GM18505 (cell line): ENCODE data around the gene RAD51B.
"Not testable (repeated sequence)": the region's sequence is repeated elsewhere in the genome, so short reads cannot be mapped to it uniquely, and the experiment has no call there.

Experiments used
- ATAC-seq: cut with Tn5 transposase; IDR thresholded peaks from one replicate; pipeline ENCODE4 v1.9.1; 2021; ENCODE audit not compliant: unreplicated experiment
- POLR2A ChIP-seq: IDR thresholded peaks from 4 replicates; pipeline ENCODE4 v1.6.1; 2011; ENCODE audit warnings: borderline replicate concordance; ENCODE audit not compliant: insufficient read depth, insufficient read length; ENCODE audit errors: extremely low read depth

RAD51B gene

DNA sequence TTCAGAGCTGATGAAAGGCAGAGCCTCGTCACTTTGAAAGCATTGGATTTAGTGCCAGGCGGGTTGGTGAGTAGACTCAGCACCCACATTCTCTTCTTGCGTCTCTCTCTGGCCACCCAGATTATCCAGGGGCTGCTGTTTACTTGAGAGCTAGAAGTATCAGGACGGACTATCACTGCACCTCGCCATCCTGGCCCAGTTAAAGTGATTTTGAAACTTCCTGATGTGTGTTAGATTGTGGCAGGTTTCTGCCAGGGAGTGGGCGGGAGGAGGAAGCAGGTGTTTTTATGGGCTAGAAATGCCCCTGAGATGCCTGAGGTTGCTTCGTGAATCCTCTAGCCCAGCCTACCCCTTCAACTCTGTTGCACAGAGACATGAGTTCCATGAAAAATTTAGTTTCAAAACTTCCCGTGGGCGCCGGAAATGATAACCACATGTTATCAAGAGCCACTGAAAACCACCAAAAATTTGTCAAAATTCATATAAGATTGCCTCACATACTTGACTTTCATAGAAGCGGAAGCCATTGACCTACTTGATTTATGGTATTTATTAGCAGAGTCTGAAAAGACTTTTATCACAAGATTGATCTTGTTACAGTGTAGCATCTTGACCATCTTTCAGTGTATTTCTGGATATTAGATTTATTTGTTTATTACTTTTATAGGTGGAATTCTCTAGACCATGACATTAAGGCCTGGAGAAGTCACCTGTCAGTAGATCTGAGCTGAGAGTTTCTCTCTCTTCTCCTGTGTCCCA, 466.0 kb downstream of the RAD51B start:
- TF ChIP-seq POLR2A = peak; percentile 38
- ATAC-seq = no peak

DNA sequence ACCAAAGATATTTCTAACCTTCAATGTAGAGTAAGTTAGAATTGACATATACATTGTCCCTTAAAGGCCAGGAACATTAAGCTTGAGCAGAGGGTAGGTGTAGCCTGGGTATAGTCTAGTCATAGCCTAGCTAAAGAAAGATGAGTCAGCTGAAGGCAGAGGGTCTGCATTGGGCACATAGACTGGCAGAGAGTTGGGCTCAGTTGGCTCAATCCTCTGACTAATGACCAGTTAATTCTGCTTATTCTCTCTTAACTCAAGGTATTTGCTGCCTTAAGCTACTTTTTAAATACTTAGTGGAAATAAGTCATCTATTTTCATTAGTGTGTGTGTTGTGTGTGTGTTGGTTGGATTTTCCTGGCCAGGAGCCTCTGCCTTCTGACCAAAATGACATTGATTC, 467.1 kb downstream of the RAD51B start:
- ATAC-seq = no peak
- no peak for TF ChIP-seq POLR2A

DNA sequence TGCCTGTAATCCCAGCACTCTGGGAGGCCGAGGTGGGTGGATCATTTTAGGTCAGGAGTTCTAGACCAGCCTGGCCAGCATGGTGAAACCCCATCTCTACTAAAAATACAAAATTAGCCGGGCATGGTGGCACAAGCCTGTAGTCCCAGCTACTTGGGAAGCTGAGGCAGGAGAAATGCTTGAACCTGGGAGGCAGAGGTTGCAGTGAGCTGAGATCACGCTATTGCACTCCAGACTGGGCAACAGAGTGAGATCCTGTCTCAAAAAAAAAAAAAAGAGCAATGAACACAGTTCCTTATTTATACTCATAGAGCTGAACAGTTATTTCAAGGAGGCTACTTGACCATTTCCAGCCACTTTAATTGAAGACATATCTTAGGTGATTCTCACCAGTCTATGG, 469.9 kb downstream of the RAD51B start:
- ATAC-seq = not testable (repeated sequence)

DNA sequence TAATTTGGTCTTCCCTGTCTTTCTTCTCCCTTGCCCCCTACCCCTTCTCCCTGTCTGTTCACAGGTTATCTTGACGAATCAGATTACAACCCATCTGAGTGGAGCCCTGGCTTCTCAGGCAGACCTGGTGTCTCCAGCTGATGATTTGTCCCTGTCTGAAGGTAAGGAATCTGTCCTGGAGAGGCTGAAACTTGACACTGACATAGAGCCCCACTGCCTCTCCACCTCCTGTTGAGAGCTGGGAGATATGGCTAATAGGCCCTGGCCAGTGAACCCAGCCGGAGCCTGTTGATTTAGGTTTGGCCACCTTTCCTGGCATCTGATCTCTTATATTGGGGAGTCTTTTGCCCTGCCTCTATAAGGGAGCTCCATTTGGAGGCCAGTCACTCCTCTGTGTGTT, 472.2 kb downstream of the RAD51B start:
- TF ChIP-seq POLR2A = no peak
- no peak for ATAC-seq

DNA sequence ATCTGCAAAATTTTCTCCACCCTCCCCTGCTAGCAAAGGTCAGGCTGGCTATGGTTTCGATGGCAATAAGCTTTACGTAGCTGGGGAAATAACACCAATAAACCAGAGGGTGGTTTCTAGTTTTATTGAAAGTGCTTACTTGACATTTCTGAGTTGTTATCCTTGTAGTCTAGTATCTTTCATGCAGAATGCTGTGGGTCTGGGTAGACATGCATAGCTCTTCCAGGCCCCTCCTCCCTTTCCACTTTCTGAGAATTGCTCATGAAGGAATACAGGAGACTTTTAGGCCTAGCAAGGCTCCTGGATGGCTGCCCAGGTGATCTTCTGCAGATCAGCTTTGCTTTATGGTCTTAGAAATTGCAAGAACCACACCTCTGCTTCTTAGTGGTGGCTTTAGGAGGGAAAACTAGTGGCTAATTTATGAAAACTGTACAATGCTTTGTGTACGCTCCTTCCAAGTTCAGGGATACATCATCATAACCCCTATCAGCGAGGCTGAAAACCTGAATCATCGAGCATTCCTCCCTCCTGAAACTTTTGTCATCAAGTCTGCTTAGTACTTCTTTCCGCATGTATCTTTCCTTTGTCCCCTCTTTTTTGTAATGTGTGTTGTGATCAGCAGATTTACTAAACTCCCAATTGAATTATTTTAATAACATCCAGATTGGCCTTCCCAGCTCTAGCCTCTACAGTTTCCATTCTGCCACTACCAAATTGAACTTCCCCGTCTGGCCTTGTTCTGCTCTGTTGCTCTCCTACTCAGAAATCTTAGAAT, 473.0 kb downstream of the RAD51B start:
- no peak for ATAC-seq
- no peak for TF ChIP-seq POLR2A

DNA sequence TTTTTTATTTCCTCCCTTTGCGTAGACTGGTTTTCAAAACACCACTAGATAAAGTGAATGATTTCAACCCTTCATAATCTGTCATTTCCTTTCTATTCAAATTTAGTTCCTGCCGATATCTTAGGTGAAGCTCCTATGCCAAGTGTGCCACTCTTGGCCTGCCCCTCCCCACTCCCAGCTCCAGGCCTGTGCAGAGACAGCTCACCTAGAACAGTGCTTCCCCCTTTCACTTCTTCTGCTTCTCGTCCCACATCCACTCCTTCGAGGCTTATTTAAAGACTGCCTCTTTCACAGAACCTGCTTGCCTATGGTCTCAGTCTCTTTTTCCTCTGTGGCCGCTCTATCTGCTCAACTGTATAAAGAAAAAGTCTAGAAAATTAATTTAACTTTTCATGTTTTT, 473.8 kb downstream of the RAD51B start:
- ATAC-seq = no peak

DNA sequence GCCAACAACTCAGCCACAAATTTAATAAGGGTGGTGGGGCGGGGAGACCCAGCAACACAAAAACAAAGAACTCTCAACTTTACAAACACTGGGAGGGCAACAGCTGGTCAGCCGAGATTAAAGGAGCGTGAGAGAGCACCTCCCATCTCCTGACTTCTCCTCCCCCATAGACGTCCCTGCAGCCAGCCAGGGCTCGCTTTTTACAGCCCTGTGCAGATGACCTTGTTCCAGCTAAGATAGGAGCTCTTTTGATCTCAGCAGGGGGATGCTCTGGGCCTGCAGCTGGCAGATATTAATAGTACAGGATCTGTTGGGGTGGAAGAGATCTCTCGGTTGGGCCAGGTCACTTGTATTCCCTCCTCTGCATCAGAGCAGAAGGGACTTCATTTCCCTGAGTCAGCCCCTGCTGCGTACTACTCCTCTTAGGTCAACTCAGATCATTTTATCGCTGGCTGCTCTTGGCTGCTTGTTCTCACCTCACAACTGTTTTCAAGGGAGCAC, 475.8 kb downstream of the RAD51B start:
- ATAC-seq = no peak
- TF ChIP-seq POLR2A = no peak

More for the DNA sequence above, 473.8 kb downstream of the RAD51B start:
- no peak for TF ChIP-seq POLR2A

DNA sequence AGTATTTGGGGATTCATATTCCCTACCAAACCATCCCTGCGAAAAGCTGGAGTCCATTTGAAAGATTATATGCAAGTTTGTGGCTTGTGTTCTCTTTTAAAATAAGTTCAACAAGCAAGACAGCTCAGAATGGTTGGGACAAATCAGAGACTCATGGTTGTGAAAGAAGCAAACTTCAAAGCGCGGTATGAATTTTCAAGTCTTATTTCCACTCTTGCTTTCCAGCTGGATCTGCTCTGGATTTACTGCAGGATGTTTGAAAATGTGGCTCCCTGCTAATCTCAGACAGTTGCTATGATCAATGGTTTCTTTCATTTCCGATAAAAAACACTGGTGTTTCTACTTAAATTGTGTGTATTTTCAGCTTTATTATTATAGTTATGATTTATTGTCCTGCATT, 477.5 kb downstream of the RAD51B start:
- TF ChIP-seq POLR2A = no peak
- no peak for ATAC-seq

DNA sequence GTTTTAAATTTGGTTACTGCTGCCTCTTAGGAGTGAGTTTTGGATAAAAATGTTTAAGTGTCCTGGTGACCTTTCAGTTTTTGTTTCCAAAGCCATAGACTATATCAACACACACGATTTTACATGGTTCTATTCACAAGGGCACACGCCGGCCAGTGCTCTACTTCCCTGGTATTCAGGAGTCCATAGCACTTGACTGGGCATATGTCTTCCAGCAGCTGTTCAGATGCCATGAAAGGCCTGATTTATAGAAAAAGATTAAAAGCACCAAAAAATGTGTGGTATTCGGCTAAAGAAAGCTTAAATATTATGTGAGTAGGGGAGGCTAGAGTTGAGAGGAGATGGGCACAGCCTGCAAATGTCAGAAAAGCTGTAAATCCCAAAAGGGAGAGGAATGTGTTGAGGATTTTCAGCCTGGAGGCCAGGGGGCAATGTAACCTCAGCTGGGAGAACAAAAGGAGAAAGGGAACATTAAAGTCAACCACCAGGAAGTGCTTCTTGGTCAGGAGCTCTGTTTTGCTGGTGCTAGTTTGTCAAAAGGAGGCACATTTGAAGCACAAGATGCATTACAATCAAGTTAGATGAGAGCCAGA, 478.4 kb downstream of the RAD51B start:
- ATAC-seq = no peak
- no peak for TF ChIP-seq POLR2A

DNA sequence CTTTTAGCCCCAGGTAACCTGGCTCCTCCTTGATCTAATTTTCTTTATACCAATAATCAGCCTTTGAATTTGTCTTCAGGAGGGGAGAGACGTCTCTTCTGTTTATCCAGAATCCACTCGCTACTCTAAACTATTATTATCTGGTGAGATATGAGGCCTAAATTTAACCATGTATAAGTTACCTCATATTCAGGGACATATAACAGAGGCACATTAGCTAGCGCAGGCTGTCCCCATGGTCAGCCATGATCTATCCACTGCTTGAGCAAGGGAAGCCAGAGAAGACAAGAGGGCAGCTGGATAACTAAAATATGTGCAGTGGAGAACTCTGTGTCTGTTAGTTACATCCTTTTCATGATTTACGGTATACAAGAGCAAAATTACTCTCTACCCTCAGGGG, 481.0 kb downstream of the RAD51B start:
- TF ChIP-seq POLR2A = no peak

DNA sequence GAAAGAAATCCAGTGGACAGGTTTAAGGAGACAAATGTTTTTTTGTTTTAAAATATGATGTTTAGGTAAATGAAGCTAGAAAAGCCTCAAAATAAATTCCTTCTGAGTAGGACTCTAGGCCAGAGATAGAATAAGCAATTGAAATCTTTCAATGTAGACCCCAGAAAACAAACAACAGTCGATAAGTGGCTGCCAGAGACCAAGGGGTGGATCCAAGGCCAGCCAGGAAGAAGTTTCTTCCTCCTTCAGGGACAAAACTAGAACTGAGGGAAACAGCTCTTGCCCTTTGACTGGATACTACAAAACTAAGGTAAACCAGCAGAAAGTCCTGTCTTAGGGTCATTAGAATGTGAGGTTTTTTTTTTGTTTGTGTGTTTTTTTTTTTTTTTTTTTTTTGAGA, 481.6 kb downstream of the RAD51B start:
- ATAC-seq = no peak

More for the DNA sequence above, 481.0 kb downstream of the RAD51B start:
- no peak for ATAC-seq

DNA sequence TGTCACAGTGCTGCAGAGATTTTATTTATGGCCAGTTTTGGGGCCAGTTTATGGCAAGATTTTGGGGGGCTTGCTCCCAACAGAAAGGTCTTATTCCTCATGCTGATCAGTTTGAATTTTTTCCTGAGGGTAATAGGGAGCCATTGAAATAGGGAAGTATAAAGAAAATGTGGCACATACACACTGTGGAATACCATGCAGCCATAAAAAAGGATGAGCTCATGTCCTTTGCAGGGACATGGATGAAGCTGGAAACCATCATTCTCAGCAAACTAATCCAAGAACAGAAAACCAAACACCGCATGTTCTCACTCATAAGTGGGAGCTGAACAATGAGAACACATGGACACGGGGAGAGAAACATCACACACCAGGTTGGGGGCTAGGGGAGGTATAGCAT, 483.4 kb downstream of the RAD51B start:
- ATAC-seq = not testable (repeated sequence)

More for the DNA sequence above, 481.6 kb downstream of the RAD51B start:
- no peak for TF ChIP-seq POLR2A

DNA sequence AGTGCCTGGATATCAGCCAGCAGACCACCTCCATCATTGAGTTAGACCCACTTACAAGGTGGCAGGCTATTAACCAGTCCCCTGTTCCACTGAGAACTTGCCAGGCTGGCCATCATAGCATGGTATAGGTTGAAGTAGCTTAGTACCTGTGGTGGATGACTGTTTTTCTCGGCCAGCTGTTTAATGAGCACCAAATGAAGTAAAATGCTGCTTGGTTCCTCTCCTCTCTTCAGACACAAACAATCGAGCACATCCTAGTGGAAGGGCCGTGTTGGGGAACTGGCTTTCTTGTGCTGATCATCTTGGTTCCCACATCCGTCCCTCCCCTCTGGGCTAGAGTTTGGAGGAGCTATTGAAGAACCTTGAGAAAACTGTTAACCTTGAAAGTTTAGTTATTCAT, 486.2 kb downstream of the RAD51B start:
- ATAC-seq = peak; percentile 31
- no peak for TF ChIP-seq POLR2A
